Bronchial epithelial cell (primary cell): ENCODE measurements around the gene SEPSECS. TPM values are rescaled to one million over a fixed set of nuclear protein-coding genes. Genes with fewer than 3 reads are reported as not detected.

ENCODE experiments used
- DNase-seq: peaks from one replicate; pipeline ENCODE4 v3.0.0-alpha.2; 2010; ENCODE audit warnings: low read depth
- FAIRE-seq: peaks from 2 replicates; lab custom pipeline; 2011; peaks lifted over from hg19 to GRCh38; lab: Jason Lieb, UNC
- H3K27me3 ChIP-seq: 2 replicates; pipeline ENCODE4 v1.5.1; 2011; ENCODE audit warnings: low read length; ENCODE audit not compliant: control insufficient read depth, insufficient read depth
- H3K36me3 ChIP-seq: 2 replicates; pipeline ENCODE4 v1.5.1; 2011; ENCODE audit warnings: low read length; ENCODE audit not compliant: control insufficient read depth, insufficient read depth
- H3K4me3 ChIP-seq: 2 replicates; pipeline ENCODE4 v1.5.1; 2011; ENCODE audit warnings: mild to moderate bottlenecking, low read depth, low read length, control low read depth
- CTCF ChIP-seq: IDR thresholded peaks from 2 replicates; pipeline ENCODE4 v1.5.1; 2011; ENCODE audit warnings: mild to moderate bottlenecking, moderate library complexity, low read length, control low read depth, inconsistent platforms; ENCODE audit not compliant: insufficient read depth, severe bottlenecking
- total RNA-seq: library from RNA; depleted of rRNA; stranded (reverse); fragments of >200 nt; gene quantifications from 2 replicates; pipeline ENCODE4 v1.2.1, GENCODE V29; 2014

Gene SEPSECS
- total RNA-seq, 1 donor from 2014 or later: 6.6 TPM

- Histone ChIP-seq H3K27me3 (no peaks in the 10 kb centered on the region), H3K4me3 (no peak overlapping the region), H3K36me3 (no peaks in the 10 kb centered on the region)
- FAIRE-seq (no peak), DNase-seq (no peak)
- no peak for TF ChIP-seq CTCF
Observed at GRCh38 chr4:25155947-25156346, 4.3 kb downstream of the SEPSECS start.

DNA sequence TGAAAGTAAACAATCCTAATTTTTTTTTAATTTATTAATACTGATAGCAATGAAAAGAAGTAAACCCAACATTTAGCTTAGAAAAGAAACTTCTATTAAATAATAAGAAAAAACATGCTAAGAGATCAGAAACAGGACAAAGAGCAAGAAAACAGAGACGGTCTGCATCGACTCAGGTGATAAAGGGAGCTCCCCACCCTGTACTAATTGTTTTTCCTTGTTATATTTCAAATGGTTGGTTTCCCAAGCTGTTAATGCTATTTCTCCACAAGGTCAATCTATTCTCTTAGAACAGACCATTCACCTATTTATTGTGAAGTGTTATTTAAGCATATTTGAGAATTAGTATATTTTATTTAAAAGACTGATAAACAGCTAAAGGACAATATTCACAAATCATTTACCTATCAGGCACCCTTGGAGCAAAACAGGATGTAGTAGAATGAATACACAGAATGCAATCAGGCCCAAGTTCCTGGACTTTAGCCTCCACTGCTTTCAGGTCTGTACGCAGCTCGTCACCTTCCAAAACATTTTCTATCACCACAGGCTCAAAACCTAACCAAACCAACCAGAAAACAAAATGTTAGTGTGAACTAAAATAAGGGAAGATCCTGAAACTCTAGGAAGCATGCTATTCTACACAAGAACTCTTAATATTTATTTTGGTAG, 5.5 kb downstream of the SEPSECS start:
- TF ChIP-seq CTCF: no peak
- H3K4me3 ChIP-seq: no peak overlapping the region
- no peaks in the 10 kb centered on the region for H3K36me3 ChIP-seq
- DNase-seq: no peak
- H3K27me3 ChIP-seq: no peaks in the 10 kb centered on the region
- no peak for FAIRE-seq

DNA sequence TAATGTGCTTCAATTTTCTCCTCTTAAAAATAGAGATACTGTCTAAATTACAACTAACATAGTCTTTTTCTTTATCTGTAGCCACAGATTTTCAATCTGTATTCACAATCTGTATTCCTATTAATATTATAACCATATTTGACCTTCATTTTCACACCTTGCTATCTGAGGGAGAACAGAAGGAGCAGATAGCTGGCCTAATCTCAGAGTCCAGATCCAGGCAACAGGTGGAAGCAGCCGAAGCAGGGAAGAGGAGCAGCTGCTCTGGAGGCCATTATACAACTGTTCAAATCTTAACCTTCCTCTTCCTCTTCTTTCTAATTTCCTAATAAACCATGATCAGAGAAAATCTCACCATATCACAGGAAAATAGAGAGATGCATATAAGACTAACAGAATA, 14.2 kb downstream of the SEPSECS start:
- TF ChIP-seq CTCF: no peak
- Histone ChIP-seq H3K36me3 (peaks cover 2% of the 10 kb centered on the region), H3K27me3 (no peaks in the 10 kb centered on the region), H3K4me3 (no peak overlapping the region)
- no peak for DNase-seq
- FAIRE-seq: no peak

- TF ChIP-seq CTCF: peak; percentile 49
- peak; percentile 58 for DNase-seq
- no peak overlapping the region for H3K4me3 ChIP-seq
- H3K36me3 ChIP-seq: peaks cover 2% of the 10 kb centered on the region
- no peaks in the 10 kb centered on the region for H3K27me3 ChIP-seq
- FAIRE-seq: no peak
Observed at GRCh38 chr4:25144870-25145481, 15.3 kb downstream of the SEPSECS start.

DNA sequence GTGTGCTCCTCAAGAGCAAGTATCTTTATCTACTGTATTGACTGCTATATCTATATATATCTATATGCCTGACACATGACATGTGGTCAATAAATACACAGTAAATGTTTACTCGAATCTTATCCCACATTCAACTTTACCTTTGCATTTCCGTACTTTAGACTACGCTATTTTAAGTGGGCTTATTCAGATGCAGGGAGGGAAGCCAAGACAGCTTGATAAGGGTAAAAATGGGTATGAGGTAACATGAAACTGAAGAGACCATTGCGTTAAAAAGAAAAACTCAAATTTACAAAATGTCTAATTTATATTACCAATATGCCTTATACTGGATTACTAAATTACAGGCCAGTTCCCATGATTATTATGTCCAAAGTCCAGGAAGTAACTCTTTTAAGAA, 17.8 kb downstream of the SEPSECS start:
- Histone ChIP-seq H3K4me3 (no peak overlapping the region), H3K27me3 (no peaks in the 10 kb centered on the region), H3K36me3 (peaks cover 2% of the 10 kb centered on the region)
- FAIRE-seq (no peak), DNase-seq (no peak)
- no peak for TF ChIP-seq CTCF

GRCh38 chr4:25141592-25141991, 18.7 kb downstream of the SEPSECS start:
- no peak overlapping the region for H3K4me3 ChIP-seq
- no peaks in the 10 kb centered on the region for H3K27me3 ChIP-seq
- no peak for TF ChIP-seq CTCF
- no peak for FAIRE-seq
- H3K36me3 ChIP-seq: peaks cover 2% of the 10 kb centered on the region
- DNase-seq: no peak
